Measurements from ENCODE around the gene PLEKHH1. TPM values are rescaled to one million over a fixed set of nuclear protein-coding genes. Genes with fewer than 3 reads are reported as not detected.

The PLEKHH1 gene
- total RNA-seq, 1 experiment from 2014 or later, result 32.4 TPM

DNA sequence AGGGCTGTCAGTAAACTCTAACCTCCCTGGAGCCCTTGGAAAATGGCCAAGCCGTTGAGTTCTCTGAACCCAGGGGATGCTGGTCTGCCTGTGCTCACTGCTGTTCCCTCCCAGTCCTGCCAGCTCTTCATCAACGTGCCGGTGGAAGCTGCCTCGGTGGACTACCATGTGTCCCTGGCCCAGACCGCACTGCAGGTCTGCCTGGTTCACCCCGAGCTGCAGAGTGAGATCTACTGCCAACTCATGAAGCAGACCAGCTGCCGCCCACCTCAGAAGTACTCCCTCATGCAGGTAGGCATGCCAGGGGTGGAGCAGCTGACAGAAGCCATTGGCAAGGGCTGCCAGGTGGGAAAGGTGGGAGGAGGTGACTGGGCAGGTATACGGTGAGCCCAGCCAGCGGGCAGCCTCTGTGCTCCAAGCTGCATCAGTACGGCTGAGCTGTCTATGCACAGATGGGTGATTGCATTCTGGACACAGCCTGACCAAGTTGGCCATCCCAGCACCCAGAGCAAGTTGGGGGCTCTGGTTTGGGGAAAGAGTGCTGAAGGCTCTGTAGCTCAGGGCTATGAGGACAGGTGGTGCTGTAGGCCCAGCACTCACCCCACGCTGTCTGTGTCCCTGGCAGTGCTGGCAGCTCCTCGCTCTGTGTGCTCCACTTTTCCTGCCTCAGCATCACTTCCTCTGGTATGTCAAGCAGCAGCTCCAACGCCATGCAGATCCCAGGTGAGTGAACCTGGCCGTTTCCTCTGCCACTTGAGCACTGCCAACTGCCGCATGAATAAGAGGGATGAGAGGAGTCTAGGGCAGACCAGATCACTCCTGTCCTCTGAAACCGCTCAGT, 45.0 kb downstream of the PLEKHH1 start:
- Mint-ChIP-seq H3K4me1 (ENCODE audit: low read depth, unreplicated experiment) (peaks cover under 1% of the 10 kb centered on the region), H3K4me3 (ENCODE audit: unreplicated experiment) (no peak overlapping the region), H3K9me3 (ENCODE audit: unreplicated experiment) (no peaks in the 10 kb centered on the region), H3K27me3 (ENCODE audit: insufficient read depth, unreplicated experiment) (no peaks in the 10 kb centered on the region), H3K36me3 (ENCODE audit: insufficient read depth, unreplicated experiment) (peaks cover 8% of the 10 kb centered on the region), H3K27ac (ENCODE audit: unreplicated experiment) (no peak overlapping the region)
- peaks cover 16% of the 10 kb centered on the region for H3K4me1 ChIP-seq
- CTCF ChIA-PET, result no interaction called here
- no peaks in the 10 kb centered on the region for H3K9me3 ChIP-seq
- no TSS peak for BruUV-seq (replicated peaks)
- intact Hi-C loops (cut with micrococcal nuclease; ENCODE audit: unreplicated experiment), result no loop called here
- POLR2A ChIA-PET, result no interaction called here
- H3K4me3 ChIP-seq (ENCODE audit: low read depth, low read length), result no peak overlapping the region
- no peaks in the 10 kb centered on the region; the same call in none of the 2 replicates for H3K36me3 ChIP-seq (ENCODE audit: control insufficient read depth, insufficient read depth, low read length)
- DNase-seq, result no peak
- TF ChIP-seq, protein P1, sequence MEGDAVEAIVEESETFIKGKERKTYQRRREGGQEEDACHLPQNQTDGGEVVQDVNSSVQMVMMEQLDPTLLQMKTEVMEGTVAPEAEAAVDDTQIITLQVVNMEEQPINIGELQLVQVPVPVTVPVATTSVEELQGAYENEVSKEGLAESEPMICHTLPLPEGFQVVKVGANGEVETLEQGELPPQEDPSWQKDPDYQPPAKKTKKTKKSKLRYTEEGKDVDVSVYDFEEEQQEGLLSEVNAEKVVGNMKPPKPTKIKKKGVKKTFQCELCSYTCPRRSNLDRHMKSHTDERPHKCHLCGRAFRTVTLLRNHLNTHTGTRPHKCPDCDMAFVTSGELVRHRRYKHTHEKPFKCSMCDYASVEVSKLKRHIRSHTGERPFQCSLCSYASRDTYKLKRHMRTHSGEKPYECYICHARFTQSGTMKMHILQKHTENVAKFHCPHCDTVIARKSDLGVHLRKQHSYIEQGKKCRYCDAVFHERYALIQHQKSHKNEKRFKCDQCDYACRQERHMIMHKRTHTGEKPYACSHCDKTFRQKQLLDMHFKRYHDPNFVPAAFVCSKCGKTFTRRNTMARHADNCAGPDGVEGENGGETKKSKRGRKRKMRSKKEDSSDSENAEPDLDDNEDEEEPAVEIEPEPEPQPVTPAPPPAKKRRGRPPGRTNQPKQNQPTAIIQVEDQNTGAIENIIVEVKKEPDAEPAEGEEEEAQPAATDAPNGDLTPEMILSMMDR (IDR thresholded peaks at IDR 0.05; ENCODE audit: insufficient read depth in 1 of 2, low read depth in 1 of 2, low read length in 1 of 2, severe bottlenecking in 1 of 2, unreplicated experiment in 1 of 2), result no peak
- no peaks in the 10 kb centered on the region for H3K27me3 ChIP-seq (replicated peaks; ENCODE audit: control insufficient read depth, insufficient read depth, low read length)

DNA sequence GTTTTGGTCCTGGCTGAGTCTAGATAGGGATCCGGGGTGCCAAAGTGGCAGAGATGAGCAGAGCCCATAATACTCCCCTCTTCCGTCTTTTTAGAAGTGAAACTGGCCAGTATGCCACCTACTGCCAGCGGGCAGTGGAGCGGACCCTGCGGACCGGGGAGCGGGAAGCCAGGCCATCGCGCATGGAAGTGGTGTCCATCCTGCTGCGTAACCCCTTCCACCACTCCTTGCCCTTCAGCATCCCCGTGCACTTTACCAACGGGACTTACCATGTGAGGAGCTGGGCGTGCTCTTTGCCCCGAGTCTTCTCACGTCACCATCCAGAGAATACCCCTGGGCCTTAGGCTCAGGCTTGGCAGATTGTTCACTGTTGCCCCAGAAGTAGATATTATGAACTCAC, 46.0 kb downstream of the PLEKHH1 start:
- H3K4me1 Mint-ChIP-seq (ENCODE audit: low read depth, unreplicated experiment), result no peaks in the 10 kb centered on the region
- no peak overlapping the region for H3K4me3 ChIP-seq (ENCODE audit: low read depth, low read length)
- peaks cover 2% of the 10 kb centered on the region for H3K36me3 ChIP-seq (ENCODE audit: control insufficient read depth, insufficient read depth, low read length)
- CTCF ChIA-PET, result interaction anchor here (2.6 to 3.4 kb wide), 2 partner anchors 20 to 52 kb away, joined by 17 to 36 read pairs; partner anchors contain the start of gene PIGH
- H3K9me3 Mint-ChIP-seq (ENCODE audit: unreplicated experiment), result no peaks in the 10 kb centered on the region
- TF ChIP-seq, protein P1 (IDR thresholded peaks at IDR 0.05; ENCODE audit: insufficient read depth in 1 of 2, low read depth in 1 of 2, low read length in 1 of 2, severe bottlenecking in 1 of 2, unreplicated experiment in 1 of 2), result no peak
- H3K4me1 ChIP-seq, result peaks cover 13% of the 10 kb centered on the region
- no peak overlapping the region for H3K27ac Mint-ChIP-seq (ENCODE audit: unreplicated experiment)
- no peak for DNase-seq
- H3K27me3 Mint-ChIP-seq (ENCODE audit: insufficient read depth, unreplicated experiment), result no peaks in the 10 kb centered on the region
- H3K4me3 Mint-ChIP-seq (ENCODE audit: unreplicated experiment), result no peak overlapping the region
- no peaks in the 10 kb centered on the region for H3K27me3 ChIP-seq (replicated peaks; ENCODE audit: control insufficient read depth, insufficient read depth, low read length)
- H3K9me3 ChIP-seq, result no peaks in the 10 kb centered on the region
- peaks cover 12% of the 10 kb centered on the region for H3K36me3 Mint-ChIP-seq (ENCODE audit: insufficient read depth, unreplicated experiment)
- intact Hi-C loops (cut with micrococcal nuclease; ENCODE audit: unreplicated experiment), result no loop called here
- POLR2A ChIA-PET, result no interaction called here
- no TSS peak for BruUV-seq (replicated peaks)

DNA sequence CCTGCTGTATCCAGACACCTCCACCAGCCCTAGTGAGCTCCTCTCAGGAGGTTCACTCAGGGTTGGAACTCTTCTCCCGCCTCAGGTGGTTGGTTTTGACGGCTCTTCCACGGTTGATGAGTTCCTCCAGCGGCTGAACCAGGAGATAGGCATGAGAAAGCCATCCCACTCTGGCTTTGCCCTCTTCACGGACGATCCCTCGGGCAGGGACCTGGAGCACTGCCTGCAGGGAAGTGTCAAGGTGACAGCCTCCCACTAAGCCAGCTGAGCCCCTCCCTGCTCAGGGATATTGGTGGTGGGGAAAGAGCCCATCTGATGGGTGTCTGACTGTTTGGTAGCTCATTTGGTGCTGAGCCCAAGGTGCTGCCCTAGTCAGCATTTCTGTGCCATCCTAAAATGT, 46.5 kb downstream of the PLEKHH1 start:
- POLR2A ChIA-PET, result no interaction called here
- no peaks in the 10 kb centered on the region for H3K9me3 Mint-ChIP-seq (ENCODE audit: unreplicated experiment)
- peaks cover 13% of the 10 kb centered on the region for H3K4me1 ChIP-seq
- H3K27ac Mint-ChIP-seq (ENCODE audit: unreplicated experiment), result no peak overlapping the region
- no TSS peak for BruUV-seq (replicated peaks)
- H3K36me3 Mint-ChIP-seq (ENCODE audit: insufficient read depth, unreplicated experiment), result peaks cover 13% of the 10 kb centered on the region
- H3K9me3 ChIP-seq, result no peaks in the 10 kb centered on the region
- no peaks in the 10 kb centered on the region for H3K4me1 Mint-ChIP-seq (ENCODE audit: low read depth, unreplicated experiment)
- peaks cover 2% of the 10 kb centered on the region for H3K36me3 ChIP-seq (ENCODE audit: control insufficient read depth, insufficient read depth, low read length)
- no peaks in the 10 kb centered on the region for H3K27me3 Mint-ChIP-seq (ENCODE audit: insufficient read depth, unreplicated experiment)
- TF ChIP-seq, protein P1 (IDR thresholded peaks at IDR 0.05; ENCODE audit: insufficient read depth in 1 of 2, low read depth in 1 of 2, low read length in 1 of 2, severe bottlenecking in 1 of 2, unreplicated experiment in 1 of 2), result no peak
- no peaks in the 10 kb centered on the region for H3K27me3 ChIP-seq (replicated peaks; ENCODE audit: control insufficient read depth, insufficient read depth, low read length)
- no peak overlapping the region for H3K4me3 ChIP-seq (ENCODE audit: low read depth, low read length)
- CTCF ChIA-PET, result interaction anchor here (2.2 to 3.4 kb wide), 5 partner anchors 8 to 152 kb away, joined by 11 to 36 read pairs (median 24); partner anchors contain the start of gene PIGH
- DNase-seq, result no peak
- H3K4me3 Mint-ChIP-seq (ENCODE audit: unreplicated experiment), result no peak overlapping the region
- intact Hi-C loops (cut with micrococcal nuclease; ENCODE audit: unreplicated experiment), result loop anchor here (1.0 to 5.0 kb wide), 2 partner anchors 53 to 188 kb away; no protein-coding TSS in a partner anchor

Measured in Caco-2 (cell line).